Stimulated activated CD4-positive, alpha-beta T cell treated with anti-CD3 and anti-CD28 coated beads, TNF-alpha, amount 100 ng/mL, for 48 hours (primary cell): ENCODE results near the gene PEX5.
"Not testable (repeated sequence)": the region's sequence is repeated elsewhere in the genome, so short reads cannot be mapped to it uniquely, and the experiment has no call there.

Experiments used
- DNase-seq, 3 donors: peaks; one replicate each; pipeline ENCODE4 v3.0.0-alpha.2; 2020; ENCODE audit warnings: low read depth in 3 of 3

PEX5 gene

DNA sequence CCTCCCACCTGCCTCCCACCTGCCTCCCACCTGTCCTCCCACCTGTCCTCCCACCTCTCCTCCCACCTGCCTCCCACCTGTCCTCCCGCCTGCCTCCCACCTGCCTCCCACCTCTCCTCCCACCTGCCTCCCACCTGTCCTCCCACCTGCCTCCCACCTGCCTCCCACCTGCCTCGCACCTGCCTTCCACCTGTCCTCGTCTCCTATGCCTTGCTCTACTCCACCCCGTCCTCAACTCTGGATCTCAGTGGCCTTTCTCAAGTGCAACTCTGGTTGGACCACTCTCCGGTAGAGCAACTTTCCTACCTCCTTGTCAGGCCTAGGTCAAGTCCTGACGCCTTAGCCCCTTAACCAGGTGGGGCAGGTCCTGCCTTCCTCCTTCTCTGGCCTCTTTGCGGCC lies 29.3 kb upstream of the PEX5 start:
- no peak for DNase-seq

DNA sequence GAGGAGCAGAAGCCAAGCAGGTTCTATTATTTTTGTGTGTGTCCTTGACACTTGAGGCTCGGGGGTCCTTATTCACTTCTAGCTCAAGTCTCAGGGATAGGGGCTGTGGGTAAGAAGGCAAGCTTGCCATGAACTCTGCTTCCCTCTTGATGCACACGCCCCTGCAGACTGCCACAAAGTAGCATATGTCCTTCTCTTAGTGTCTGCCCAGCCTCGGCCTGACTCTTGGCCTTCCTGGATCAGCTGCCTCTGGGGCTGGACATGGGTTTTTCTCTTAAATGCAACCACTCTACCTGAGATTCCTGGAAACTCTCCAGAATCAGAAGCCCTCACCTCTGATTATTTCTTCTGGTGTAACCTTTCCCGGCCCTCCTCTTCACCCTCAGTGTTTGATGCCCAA lies 28.2 kb upstream of the PEX5 start:
- DNase-seq = no peak

DNA sequence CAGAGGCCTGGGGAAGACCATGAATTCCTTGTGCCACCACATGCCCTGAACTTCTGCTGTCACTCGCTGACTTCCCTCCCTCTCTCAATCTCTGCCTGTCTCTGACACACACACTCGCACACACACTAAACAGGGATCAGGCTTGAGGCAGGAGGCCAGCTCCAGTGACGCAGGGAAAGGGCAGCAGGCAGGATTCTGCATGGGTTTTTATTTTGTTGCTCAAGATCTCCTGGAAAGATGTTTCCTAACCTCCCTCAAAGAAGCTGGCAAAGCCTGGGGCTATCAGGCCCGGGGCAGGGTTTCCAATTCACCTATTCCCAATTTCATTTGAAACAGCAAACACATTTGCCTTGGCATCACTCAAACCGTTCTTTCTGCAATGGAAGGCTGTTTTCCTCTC lies 27.7 kb upstream of the PEX5 start:
- no peak for DNase-seq

DNA sequence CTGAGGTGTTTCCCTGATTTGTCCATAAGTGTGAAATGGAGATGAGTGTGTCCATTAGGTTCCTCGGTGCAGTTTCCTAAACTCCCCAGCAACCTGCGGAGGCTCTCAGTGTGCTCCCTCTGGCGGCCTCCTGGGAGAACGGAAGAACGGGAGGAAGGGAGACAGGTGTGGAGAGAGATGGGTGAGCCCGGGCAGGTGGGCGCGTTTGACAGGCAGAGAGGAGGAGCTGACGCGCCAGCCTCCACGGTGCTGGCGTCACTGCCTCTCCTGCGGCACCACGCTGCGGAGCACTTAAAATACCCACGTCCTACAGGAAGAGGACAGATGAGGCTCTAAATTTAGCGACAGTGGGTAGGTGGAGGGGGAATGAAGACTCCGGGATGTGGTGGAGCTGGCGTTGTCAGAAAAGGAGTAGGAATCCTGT lies 26.8 kb upstream of the PEX5 start:
- peak in 2 of 3 donors; percentile 8 to 9 for DNase-seq

DNA sequence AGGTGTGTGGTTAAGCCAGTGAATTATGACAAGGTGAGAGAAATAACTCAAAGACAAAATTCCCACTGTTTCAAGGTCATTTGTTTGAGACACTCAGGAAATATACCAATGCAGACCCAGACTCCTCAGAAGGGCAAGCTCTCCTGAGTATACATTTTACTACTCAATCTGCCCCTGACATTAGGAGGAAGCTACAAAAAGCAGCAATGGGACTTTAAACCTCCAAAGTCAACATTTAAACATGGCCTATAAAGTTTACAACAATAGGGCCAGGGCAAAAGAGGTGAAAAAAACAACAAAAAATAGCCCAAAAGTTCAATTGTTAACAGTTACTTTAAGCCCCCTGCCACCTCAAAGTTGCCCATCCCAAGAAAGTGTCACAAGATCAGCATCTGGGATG lies 19.5 kb upstream of the PEX5 start:
- DNase-seq = no peak

DNA sequence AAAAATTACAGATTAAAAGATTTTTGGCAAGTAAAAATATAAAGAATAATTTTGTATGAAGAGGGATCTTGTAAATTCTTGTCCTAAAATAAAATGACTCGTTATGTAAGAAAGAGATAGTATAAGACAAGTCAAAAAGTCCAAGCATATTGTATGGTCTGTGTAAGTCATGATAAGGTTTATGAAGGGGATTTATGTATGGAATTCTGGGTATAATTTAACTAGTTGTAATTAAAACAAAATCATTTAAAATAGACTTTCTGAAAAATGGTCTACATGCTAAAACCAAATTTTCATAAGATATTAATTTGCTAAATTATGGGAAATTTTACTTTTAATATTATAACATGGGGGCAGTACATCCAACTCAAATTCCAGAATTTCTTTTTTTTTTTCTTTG lies 17.6 kb upstream of the PEX5 start:
- DNase-seq = no peak

DNA sequence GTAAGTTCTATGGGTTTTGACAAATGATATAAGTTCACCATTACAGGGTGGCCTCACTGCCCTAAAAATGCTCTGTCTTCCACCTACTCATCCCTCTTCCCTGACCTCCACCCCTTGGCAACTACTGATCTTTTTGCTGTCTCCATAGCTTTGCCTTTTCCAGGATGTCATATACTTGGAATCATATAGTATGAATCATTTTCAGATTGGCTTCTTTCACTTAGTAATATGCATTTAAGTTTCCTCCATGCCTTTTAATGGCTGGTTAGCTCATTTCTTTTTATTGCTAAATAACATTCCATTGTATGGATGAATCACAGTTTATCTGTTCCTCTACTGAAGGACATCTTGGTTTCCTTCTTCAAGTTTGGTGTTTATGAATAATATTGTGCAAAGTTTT lies 14.0 kb upstream of the PEX5 start:
- no peak for DNase-seq

DNA sequence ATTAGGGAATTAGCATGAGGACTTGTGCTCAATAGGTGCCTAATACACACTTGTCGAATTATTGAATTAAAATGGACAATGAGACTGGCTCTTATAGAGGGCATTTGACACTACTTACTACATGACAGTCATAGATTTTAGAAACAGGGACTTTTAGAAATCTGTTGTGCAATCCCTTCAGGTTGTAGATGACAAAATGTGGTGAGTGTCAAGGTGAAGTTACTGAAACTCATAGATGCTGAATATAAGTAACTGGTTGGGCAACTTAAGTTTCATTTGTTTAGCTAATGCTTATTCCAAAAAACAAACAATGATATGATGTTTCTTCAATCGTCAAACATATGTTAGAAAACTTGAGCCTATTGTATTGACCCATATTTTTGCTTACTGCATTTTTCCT lies 12.9 kb upstream of the PEX5 start:
- no peak for DNase-seq

DNA sequence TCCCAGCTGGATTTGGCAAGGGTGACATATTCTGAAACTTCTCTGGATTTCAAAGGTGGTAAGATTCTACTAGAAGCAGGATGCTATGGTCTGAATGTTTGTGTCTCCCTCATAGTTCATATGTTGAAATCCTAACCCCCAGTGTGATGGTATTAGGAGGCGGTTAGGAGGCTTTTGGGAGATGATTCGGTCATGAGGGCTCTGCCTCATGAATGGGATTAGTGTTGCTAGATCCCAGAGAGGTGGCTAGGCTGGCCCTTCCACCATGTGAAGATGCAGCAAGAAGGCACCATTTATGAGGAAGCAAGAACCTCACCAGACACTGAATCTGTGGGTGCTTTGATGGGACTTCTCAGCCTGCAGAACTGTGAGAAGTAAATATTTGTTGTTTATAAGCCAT lies 11.0 kb upstream of the PEX5 start:
- no peak for DNase-seq

DNA sequence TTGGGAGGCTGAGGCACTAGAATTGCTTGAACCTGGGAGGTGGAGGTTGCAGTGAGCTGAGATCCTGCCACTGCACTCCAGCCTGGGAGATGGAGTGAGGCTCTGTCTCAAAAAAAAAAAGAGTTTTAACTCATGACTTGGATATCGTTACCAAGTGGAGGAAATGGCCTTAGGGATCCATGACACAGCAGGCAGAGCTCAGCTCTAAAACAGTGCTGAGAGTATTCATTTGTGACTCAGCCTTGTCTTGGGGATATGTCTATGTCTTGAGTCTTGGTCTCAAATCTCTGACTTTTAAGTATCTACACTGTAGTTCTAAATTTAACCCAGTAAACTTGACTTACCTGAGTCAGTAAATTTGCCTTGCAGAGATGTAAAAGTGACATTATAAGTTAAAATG lies 8.8 kb upstream of the PEX5 start:
- no peak for DNase-seq

DNA sequence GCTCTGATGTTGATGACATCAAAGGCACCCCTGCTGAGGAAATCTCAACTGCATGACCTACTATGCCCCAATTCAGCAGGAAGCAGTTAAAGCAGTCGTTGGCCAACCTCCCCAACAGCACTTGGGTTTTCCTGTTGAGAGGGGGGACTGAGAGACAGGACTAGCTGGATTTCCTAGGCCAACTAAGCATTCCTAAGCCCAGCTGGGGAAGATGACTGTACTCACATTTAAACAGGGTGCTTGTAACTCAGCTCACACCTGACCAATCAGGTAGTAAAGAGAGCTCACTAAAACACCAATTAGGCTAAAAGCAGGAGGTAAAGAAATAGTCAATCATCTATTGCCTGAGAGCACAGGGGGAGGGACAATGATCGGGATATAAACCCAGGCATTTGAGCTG lies 3.4 kb upstream of the PEX5 start:
- not testable (repeated sequence) for DNase-seq

DNA sequence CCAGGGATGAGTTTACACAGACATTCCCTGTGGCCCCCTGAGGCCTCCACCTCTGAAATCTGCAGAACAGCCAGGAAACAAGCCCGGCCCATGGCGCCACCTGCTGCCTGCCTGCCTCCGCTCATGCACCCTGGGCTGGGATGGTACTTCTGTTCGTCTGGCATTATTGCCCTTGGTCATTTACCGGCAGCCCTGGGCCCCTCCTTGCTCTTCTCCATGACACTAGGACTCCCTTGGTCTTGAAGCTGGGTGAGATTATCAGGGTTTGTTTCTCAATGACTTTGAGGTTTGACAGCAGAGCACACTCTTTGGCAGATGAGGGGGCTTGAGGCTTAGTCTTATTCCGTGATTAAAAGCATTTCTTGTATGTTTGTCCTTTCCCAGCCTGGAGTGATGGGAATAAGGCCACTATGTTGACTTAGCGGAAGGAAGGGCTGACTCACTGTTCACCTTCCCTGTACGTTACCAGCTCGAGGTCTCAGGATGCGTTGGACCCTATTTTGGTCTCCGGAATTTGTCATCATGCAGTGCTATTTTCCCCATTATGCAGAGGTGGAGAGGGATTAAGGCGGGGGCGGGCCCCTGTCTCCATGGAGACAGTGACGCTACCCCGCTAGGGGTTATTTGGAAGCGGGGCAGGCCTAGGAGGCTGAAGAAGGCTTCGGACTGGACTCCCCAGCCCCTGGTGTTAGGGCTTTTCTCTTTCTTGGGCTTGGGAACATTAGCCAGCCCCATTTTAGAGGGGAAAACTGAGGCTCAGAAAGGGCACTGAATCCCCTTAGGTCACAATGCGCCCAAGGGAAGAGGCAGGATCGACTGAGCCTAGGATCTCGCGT lies 706 bp upstream of the PEX5 start:
- peak; percentile 50 to 61 (median 52) for DNase-seq

DNA sequence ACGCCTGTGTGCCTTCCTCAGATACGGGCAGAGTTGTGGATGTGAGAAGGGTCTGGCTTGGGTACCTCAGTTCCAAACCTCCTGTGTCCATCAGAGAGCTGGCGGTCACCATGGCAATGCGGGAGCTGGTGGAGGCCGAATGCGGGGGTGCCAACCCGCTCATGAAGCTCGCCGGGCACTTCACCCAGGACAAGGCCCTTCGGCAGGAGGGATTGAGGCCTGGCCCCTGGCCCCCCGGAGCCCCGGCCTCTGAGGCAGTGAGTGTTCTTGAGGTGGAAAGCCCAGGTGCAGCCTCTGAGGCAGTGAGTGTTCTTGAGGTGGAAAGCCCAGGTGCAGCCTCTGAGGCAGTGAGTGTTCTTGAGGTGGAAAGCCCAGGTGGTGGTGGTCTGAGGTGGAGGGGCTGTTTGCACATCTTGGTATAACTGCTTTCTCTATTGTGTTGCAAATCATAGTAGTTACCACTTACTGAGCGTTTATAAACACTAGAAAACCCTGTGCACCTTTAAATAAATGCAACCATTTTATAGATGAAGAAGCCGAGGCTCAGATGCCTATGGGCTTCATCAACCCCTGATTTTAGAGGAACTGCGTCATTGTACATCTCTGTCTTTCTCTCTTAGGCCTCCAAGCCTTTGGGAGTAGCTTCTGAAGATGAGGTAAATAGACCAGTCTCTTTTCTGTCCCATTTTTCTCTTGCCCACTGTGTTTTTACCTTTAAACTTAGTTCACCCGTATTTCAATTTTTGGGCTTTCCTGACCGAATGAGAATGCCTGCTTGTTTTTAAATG lies 976 bp downstream of the PEX5 start:
- peak in 1 of 3 donors; percentile 6 for DNase-seq

DNA sequence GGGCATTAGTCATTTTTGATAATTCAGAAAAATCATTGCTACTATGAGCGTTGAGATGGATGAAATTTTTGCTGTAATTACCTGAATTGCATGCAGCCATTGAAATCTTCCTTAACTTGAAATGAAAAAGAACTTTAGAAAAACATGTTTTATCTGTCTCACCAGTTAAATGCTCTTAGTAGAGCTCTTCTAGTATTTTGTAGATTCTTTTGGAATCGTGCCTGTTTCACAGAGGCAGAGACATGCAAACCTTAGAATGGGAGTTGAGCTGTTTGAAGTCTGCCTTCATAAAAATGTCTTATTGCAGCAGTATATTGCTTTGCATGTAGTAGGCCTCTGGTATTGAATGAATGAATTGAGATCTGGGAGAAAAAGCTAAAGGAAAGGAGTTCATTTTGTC lies 4.2 kb downstream of the PEX5 start:
- DNase-seq = no peak

DNA sequence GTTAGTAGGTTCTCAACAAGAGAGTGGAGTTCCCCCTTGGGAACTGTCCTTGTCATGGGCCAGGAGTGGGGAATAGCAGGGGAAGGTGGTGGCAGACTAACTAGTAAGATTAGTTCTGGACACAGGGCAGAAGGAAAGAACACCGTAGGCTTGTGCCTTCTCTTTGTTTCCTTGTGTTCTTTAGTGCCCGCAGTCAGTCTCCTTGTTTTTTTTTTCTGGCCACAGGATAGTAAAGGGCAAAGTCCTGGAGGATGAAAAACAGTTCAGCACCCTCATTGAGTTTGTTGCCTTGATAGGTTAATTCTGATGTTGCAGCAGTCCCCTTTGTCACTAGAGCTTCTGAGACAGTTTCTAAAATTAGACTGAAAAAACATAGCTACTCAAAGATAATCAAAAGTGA lies 8.4 kb downstream of the PEX5 start:
- no peak for DNase-seq

DNA sequence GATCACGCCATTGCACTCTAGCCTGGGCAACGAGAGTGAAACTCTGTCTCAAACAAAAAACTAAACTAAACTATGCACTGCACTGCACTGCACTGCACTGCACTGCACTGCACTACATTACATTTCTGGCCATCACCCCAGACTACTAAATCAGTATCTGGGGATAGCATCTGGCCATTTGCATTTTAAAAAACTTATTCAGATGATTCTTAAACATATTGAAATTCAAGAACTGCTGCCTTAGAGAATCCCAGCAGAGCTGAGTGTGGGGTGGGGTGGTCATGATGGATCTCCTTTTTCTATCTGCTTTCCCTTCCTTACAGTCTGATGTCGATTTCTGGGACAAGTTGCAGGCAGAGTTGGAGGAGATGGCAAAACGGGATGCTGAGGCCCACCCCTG lies 13.6 kb downstream of the PEX5 start:
- DNase-seq = no peak

DNA sequence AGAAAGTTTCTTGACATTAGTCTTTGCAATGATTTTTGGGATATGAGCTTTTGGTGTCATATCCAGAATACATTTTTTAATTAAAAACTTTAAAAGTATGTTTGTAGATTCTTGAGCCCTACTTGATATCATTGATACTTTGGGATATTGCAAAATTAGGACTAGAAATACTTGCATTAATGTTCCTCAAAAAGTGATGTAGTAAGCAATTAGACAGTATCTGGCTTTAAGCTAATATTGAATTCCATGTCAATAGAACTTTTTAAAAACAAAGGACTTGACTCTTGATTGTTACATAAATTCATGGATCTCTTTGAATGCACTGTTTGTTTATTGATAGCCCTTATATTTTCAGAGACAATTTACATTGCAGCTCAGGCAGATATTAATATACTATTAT lies 15.6 kb downstream of the PEX5 start:
- no peak for DNase-seq

DNA sequence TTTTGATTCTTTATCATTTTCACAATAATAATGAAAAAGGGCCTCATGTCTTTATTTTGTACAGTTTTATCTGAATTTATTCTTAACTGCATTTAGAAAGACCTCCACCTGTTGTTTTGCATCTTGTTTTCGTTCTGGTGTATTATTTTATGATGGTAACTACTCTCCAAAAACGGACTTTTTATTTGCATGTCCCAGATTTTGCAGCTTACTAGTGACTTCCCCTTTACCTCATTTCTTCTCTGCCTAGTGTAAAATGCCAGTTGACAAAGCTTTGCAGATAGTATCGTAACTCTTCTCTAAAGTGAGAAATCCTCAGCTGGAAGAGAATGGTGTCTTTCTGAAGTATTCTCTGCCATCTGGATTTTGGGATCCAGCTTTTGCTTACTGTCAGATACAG lies 17.2 kb downstream of the PEX5 start:
- no peak for DNase-seq

DNA sequence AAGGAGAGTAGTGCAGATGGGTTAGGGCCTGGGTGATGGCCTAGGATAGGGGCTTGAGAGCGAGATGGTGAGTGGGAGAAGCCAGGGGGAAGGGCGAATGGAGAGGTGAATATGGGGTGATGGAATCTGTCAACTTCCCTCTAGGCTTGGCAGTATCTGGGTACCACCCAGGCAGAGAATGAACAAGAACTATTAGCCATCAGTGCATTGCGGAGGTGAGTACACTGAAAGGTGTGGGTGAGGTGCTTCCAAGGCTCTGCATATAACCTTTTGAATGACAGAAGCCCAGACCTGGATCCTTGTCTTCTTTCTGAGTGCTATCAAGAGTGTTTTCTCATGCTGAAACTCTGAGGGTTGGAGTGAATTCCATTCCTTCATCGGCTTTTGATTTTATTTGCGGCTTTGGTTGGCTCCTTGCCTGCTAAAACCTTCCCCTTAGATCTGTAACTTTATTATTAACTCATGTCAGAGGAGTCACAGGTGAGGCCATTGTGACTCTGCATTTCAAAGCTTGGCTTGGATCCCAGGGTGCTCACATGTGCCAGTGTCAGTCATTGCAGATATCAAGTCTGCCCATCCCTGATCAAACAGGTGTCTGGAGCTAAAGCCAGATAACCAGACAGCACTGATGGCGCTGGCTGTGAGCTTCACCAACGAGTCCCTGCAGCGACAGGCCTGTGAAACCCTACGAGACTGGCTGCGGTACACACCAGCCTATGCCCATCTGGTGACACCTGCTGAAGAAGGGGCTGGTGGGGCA lies 18.6 kb downstream of the PEX5 start:
- DNase-seq = no peak

DNA sequence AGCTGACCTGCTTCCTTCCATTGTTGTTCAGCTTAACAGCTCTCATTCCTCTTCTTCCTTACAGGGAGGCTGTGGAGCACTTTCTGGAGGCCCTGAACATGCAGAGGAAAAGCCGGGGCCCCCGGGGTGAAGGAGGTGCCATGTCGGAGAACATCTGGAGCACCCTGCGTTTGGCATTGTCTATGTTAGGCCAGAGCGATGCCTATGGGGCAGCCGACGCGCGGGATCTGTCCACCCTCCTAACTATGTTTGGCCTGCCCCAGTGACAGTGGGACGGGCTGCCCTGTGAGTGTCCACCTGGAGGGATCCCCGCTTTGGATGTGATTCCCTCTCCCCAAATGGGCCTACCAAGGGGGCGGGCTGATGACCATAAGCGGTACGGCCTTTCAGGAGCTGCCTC lies 20.5 kb downstream of the PEX5 start:
- DNase-seq = no peak

DNA sequence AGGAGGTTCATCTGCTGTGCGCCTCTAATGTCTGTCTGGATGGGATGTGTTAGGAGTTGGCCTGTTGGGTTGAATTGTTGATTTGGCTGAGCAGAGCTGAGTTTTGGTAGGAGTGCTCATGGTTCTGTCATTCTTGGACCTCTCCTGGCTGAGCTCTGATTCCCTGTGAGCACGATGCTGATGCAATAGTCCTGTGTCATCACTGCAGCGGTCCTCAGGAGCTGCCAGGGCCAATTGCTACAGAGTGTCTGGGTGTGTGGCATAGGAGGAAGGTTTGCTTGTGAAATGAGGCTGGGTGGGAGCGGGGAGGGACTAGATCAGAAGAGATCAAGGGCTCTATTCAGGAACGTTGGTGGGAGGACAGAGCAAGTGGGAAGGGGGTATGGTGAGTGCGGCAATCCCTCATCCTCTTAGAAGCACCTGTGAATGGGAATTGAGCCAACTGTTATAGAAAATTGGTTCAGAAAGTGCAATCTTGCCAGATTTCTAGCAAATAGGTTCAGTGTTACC lies 21.2 kb downstream of the PEX5 start:
- DNase-seq = no peak

DNA sequence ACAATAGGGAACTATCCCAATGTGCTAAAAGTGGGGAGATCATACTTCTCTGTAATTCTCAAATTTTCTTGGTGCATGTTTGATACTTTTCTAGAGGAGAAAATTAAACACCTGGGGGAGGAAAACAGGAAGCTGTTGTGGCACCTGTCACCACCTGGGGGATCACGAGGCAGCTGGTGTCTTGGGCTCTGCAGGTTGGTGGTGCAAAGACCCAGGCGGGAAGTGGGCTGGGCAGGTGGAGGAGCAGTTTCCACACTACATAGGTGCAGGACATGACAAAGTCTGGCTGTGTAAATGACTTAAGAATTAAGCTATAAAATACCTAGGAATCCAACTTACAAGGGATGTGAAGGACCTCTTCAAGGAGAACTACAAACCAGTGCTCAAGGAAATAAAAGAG lies 23.2 kb downstream of the PEX5 start:
- no peak for DNase-seq
